SKM-1 treated with dmso at 0.1 percent for 144 hours (cell line): ENCODE measurements around the gene MAGI3.

Source experiments
- DNase-seq: peaks from one replicate; lab custom pipeline; 2025; ENCODE audit not compliant: unreplicated experiment; lab: John Stamatoyannopoulos, UW

The MAGI3 gene

GRCh38 chr1:113389953-113390834, at the start of gene MAGI3:
Gene MAGI3, plus strand, starts transcription at chr1:113390515. Its CDS starts 519 bp downstream, at chr1:113391034.
- DNase-seq, result peak; percentile 98

DNA sequence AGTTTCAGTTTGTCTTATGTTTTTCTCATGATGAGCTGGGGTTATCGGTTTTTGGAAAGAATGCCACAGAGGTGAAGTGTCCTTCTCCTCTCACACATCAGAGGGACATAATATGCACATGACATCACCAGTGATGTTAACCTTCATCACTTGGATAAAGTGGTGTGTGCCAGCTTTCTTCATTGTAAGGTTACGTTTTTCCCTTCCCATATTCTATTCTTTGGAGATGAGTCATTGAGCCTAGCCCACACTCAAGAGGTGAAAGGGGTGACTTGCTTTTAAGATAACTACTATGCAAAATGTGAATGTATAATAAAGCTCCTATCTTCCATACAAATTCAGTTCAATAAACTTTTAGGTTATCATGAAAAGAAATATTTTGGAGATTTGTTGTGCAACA, 36.7 kb upstream of the MAGI3 start:
- DNase-seq, result no peak

- DNase-seq, result no peak
These were observed 26.4 kb upstream of the MAGI3 start for GRCh38 chr1:113363935-113364334.

GRCh38 chr1:113369040-113369439, 21.3 kb upstream of the MAGI3 start:
- DNase-seq, result no peak

GRCh38 chr1:113369699-113370098, 20.6 kb upstream of the MAGI3 start:
- DNase-seq, result no peak

DNA sequence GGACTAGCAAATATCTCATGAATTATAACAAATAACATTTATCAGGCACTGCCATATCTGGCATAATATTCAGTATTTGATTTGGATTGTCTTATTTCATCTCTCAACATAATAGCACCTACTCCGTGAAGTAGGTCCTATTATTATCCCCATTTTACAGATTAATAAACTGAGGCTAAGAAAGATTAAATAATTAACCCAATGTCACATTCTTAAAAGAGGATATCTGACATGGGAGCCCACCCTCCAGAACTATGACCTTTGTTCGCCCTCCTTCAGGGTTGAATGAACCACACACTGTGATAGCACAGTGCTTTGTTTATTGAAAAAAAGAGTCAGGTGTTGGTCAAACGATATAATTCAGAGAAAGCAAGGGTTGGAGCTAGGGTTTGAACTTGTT, 19.4 kb upstream of the MAGI3 start:
- DNase-seq, result no peak

- no peak for DNase-seq
These were observed 17.8 kb upstream of the MAGI3 start for GRCh38 chr1:113372546-113372945.

DNA sequence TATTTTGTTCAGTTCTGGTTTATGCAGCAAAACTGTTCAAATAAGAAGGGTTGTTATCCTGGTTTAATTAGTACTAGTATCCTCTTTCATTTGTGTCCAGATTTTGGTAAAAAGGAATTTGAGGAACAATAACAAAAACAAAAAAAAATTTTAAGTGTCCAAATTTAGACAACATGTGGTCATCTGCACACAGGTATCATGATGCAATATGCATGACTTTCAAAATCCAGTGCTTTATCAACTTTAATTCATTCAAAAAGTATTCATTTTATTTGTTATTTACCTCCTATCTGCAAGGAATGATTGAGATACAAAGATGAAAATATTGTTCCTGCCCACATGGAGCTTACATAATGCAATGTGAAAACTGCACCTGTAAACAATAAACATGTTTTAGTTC, 16.7 kb upstream of the MAGI3 start:
- DNase-seq, result no peak

DNA sequence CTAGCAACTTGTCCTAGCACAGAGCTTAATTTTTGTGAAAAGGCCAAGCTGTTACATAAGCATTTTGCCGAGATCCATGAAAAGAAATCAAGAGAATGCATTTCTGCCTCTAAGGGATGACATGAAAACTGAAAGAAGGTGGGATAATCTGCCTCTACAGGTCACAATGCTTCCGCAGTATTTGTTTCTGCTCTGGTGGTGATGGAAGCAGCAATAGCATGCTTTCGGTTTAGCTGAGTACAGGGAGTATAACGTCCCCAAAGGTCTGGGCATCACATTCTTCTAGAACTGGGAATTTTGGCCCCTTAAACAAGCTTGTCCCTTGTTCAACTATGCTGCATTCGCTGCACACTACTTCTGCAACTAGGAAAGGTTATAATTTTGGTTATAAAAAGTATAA, 14.4 kb upstream of the MAGI3 start:
- DNase-seq, result no peak

DNA sequence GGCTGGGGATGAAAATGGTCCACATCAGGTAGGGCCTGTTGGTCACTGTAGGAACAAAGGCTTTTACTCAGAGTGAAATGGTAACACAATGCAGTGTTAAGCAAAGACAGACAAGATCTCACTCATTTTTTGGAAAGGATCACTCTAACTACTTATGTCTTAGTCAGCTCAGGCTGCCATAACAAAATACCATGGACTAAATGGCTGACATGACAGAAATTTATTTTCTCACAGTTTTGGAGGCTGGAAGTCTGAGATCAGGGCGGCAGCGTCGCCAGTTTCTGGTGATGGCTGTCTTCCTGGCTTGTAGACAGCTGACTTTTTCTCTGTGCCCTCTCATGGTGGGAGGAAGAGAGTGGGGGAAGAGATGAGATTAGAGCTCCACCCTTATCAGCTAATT, 10.2 kb upstream of the MAGI3 start:
- no peak for DNase-seq

DNA sequence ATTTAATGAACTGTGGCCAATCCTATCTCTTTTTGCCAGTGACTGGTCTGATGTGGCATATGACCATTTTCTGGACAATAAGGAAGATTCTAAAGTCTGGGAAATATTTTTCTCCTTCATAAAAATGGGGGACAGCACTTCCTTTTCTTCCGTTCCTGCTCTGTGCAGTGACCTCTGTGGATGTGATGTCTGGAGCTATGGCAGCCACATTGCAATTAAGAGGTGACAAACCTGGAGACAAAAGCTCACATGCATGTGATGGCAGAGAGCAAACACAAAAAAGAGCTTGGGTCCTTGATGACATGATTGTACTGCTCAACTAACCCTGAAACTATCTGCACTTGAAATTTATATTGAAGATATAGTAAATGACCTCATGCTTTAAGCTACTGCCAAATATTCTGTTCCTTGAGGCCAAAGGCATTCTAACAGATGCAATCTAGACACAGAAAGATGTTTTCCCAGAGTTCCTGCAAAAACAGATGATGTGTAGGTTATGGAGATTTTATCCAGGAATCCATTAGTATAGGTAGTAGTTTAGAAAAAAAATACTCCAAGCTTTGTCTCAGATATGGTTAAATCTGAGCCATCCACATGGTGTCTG, 2.2 kb upstream of the MAGI3 start:
- no peak for DNase-seq

GRCh38 chr1:113388621-113389358, 1.5 kb upstream of the MAGI3 start:
- no peak for DNase-seq

DNA sequence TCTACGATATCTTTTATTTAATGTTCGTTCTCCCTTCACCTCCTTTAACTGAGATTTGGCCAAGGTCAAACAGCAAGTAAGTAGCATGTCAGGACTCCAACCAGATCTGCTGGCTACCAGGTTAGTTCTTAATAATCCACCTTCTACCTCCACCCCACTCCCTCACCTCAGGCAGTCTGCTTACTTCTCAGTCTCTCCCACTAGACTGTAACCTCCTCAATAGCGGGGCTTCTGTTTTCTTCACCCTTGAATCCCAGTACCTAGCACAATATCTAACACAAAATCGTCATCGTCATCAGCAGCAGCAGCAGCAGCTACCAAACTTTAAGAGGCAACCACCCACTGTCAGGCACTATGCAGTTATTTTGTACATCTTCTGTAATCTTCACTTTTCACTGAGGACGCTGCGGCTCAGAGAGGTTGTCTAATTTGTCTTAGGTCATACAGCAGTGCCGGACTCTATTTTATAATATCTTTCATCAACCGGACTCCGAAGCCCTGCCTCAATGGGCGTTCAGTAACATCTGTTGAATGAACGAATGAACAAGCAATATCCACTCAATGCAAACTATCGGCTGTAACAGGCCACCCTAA, 859 bp upstream of the MAGI3 start:
- no peak for DNase-seq

DNA sequence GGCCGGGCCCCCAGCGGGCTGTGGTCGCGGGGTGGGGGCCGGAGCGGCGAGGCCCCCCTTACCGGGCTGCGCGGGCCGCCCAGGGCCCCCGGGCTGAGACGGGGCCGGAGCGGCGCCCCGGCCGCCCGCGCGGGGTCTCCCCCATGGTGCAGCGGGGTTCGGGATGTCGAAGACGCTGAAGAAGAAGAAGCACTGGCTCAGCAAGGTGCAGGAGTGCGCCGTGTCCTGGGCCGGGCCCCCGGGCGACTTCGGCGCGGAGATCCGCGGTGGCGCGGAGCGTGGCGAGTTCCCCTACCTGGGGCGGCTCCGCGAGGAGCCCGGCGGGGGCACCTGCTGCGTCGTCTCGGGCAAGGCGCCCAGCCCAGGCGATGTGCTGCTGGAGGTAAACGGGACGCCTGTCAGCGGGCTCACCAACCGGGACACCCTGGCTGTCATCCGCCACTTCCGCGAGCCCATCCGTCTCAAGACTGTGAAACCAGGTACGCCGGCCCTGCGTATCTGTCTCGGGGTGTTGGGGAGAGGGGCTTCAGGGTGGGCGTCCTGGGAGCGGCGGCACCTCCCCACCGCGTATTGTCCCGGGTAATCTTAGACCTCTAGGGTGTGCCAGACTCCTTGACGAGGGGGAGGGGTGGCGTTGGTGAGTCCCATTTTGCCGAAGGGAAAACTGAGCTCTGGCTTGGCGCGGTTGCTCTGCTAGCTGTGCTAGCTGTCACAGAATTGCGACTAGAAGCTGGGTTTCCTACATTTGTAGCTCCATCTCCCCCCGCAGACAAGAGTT, 745 bp downstream of the MAGI3 start:
- peak; percentile 13 for DNase-seq

DNA sequence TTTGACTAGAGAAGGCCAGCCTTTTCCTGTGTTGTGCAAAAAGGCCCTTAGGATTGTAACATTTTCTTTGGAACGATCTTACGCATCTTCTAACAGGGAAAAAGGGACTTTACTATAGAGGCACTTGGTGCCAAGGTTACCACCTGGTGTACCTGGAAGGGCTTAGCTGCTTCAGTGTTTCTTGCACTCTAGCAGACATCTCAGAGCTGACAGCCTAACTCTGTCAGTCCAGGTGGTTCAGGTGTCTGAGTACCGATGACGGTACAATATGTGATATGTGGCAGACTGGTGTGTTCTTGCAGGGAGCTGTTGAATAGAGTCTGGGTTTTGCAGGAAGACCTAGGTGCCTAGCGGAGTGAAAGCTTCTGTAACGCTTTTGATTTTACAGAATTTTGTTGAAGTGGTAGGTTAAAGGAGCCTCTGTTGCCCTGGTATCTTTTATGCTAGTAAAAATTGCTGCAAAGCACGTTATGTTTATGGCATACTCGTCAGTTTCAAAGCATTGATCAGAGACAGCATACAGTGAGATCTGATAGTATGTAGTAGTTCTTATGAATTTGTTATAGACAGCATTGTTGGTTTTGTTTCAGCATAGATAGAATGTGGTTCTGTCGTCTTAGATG, 1.4 kb downstream of the MAGI3 start:
- no peak for DNase-seq

GRCh38 chr1:113392541-113393128, 2.3 kb downstream of the MAGI3 start:
- no peak for DNase-seq

GRCh38 chr1:113394043-113394862, 3.9 kb downstream of the MAGI3 start:
- no peak for DNase-seq

GRCh38 chr1:113394863-113395259, 4.5 kb downstream of the MAGI3 start:
- DNase-seq, result no peak

- no peak for DNase-seq
These were observed 5.8 kb downstream of the MAGI3 start for GRCh38 chr1:113396102-113396501.
